ENCODE results near the gene DAPK1.

DNA sequence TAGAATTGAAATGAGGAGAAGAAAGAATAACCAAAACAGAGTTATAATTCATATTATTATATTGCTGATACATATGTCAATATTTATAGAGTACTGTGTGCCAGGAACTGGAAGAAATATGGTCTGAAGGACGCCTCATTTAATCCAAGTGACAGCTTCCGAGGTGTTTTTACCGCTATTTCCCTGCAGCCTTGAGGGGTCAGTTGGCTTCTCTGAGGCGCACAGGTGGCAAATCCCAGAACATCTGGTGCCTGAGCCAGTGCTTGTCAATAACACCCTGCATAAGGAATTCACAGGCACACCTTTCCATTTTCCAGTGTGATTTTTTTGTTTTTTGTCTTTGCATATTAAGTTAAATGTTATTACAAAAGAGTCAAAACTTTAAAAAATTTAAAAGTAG is 185.0 kb downstream of the DAPK1 start:
- TF ChIP-seq POLR2A (IDR thresholded peaks at IDR 0.05): no peak
- TF ChIP-seq, protein P1, sequence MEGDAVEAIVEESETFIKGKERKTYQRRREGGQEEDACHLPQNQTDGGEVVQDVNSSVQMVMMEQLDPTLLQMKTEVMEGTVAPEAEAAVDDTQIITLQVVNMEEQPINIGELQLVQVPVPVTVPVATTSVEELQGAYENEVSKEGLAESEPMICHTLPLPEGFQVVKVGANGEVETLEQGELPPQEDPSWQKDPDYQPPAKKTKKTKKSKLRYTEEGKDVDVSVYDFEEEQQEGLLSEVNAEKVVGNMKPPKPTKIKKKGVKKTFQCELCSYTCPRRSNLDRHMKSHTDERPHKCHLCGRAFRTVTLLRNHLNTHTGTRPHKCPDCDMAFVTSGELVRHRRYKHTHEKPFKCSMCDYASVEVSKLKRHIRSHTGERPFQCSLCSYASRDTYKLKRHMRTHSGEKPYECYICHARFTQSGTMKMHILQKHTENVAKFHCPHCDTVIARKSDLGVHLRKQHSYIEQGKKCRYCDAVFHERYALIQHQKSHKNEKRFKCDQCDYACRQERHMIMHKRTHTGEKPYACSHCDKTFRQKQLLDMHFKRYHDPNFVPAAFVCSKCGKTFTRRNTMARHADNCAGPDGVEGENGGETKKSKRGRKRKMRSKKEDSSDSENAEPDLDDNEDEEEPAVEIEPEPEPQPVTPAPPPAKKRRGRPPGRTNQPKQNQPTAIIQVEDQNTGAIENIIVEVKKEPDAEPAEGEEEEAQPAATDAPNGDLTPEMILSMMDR (IDR thresholded peaks at IDR 0.05): no peak
- TF ChIP-seq POLR2AphosphoS5 (IDR thresholded peaks at IDR 0.05): no peak
- TF ChIP-seq EP300 (IDR thresholded peaks at IDR 0.05; ENCODE audit: low read depth): no peak

All from transverse colon (tissue), 4 donors.